ENCODE data around the gene WIZ. TPM values are rescaled to one million over a fixed set of nuclear protein-coding genes. Genes with fewer than 3 reads are reported as not detected.

Gene WIZ
- total and polyA plus RNA-seq, 2 of the 4 experiments (the other 2 are of a cell fraction) = 0.90 to 27.1 TPM

DNA sequence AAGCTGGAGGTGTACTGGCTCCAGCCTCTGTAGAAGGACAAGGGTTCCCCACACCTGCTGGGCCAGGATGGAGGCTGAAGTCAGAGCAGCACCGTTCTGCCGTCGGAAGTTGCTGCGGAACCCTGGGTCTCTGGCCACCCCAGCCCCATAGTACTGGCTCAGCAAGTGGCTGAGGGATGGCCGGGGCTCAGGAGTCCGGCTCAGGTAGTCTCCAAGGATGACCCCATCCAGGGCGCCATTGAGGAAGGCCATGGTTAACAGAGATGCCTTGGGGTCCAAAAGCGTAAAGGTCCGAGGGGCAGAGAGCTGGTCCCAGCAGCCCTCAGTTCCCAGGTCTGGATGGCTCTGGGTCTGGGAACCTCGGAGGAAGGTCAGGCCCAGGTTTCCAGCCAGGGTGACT, 25.9 kb upstream of the WIZ start:
- no peak overlapping the region for H2BK120ac ChIP-seq (ENCODE audit: low read depth, low read length)
- H2BK20ac ChIP-seq (ENCODE audit: low read depth, low read length) = no peak overlapping the region
- H3K36me3 ChIP-seq (ENCODE audit: control insufficient read depth, insufficient read depth, low read length) = no peaks in the 10 kb centered on the region
- no peak overlapping the region for H4K8ac ChIP-seq (ENCODE audit: low read depth in 2 of 2, low read length in 2 of 2)
- no peak overlapping the region for H4K91ac ChIP-seq (ENCODE audit: insufficient read depth, low read depth, low read length)
- no peaks in the 10 kb centered on the region for H3K79me1 ChIP-seq (ENCODE audit: low read depth in 1 of 2, low read length in 2 of 2)
- H3K18ac ChIP-seq (ENCODE audit: low read depth, low read length) = no peak overlapping the region
- H3K4ac ChIP-seq (ENCODE audit: low read depth, low read length) = no peak overlapping the region
- dilution Hi-C loops (cut with HindIII; ENCODE audit: low sequenced_read_pairs, unreplicated experiment) = no loop called here
- in situ Hi-C loops (cut with MboI; ENCODE audit: low sequenced_read_pairs) = no loop called here
- no peaks in the 10 kb centered on the region for H3K9me1 ChIP-seq (ENCODE audit: insufficient read depth, low read length)
- H2BK5ac ChIP-seq (ENCODE audit: low read depth, low read length, poor library complexity, severe bottlenecking) = no peak overlapping the region
- H2AFZ ChIP-seq (replicated peaks; ENCODE audit: low read length, poor library complexity) = no peak overlapping the region
- ChIA-PET CTCF (no interaction called here), POLR2A (ENCODE audit: unreplicated experiment) (no interaction called here)
- no peak overlapping the region for H2AK5ac ChIP-seq (ENCODE audit: low read depth, low read length)
- no peaks in the 10 kb centered on the region for H3K27me3 ChIP-seq (ENCODE audit: control insufficient read depth, insufficient read depth, low read length)
- no peak overlapping the region for H3K23ac ChIP-seq (ENCODE audit: low read depth, low read length)
- H3K4me3 ChIP-seq (ENCODE audit: insufficient read depth, low read depth, low read length) = no peak overlapping the region
- H3K4me1 ChIP-seq (ENCODE audit: control insufficient read depth, insufficient read depth, low read length) = no peaks in the 10 kb centered on the region
- no peak overlapping the region for H4K5ac ChIP-seq (ENCODE audit: low read depth, low read length)
- H2BK15ac ChIP-seq (ENCODE audit: low read depth, low read length) = no peak overlapping the region
- H4K20me1 ChIP-seq (ENCODE audit: insufficient read depth, low read length) = no peaks in the 10 kb centered on the region
- no peak for ATAC-seq (ENCODE audit: low read depth)
- no peak for TF ChIP-seq RFX5 (IDR thresholded peaks at IDR 0.05; ENCODE audit: low read depth, low read length)
- TF ChIP-seq NFE2L2 (IDR thresholded peaks at IDR 0.05; ENCODE audit: low read depth, low read length) = no peak
- TF ChIP-seq, protein P1, sequence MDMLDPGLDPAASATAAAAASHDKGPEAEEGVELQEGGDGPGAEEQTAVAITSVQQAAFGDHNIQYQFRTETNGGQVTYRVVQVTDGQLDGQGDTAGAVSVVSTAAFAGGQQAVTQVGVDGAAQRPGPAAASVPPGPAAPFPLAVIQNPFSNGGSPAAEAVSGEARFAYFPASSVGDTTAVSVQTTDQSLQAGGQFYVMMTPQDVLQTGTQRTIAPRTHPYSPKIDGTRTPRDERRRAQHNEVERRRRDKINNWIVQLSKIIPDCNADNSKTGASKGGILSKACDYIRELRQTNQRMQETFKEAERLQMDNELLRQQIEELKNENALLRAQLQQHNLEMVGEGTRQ (IDR thresholded peaks at IDR 0.05; ENCODE audit: low read depth, low read length) = no peak
- TF ChIP-seq RAD21 (IDR thresholded peaks at IDR 0.05; ENCODE audit: low read length) = no peak
- TF ChIP-seq MXI1 (IDR thresholded peaks at IDR 0.05; ENCODE audit: borderline replicate concordance, low read depth, low read length) = no peak
- TF ChIP-seq MAZ (IDR thresholded peaks at IDR 0.05; ENCODE audit: borderline replicate concordance, low read depth, low read length) = no peak
- no peak for TF ChIP-seq FOS (IDR thresholded peaks at IDR 0.05; ENCODE audit: low read depth, low read length)
- TF ChIP-seq, protein P2, sequence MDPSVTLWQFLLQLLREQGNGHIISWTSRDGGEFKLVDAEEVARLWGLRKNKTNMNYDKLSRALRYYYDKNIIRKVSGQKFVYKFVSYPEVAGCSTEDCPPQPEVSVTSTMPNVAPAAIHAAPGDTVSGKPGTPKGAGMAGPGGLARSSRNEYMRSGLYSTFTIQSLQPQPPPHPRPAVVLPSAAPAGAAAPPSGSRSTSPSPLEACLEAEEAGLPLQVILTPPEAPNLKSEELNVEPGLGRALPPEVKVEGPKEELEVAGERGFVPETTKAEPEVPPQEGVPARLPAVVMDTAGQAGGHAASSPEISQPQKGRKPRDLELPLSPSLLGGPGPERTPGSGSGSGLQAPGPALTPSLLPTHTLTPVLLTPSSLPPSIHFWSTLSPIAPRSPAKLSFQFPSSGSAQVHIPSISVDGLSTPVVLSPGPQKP (IDR thresholded peaks at IDR 0.05; ENCODE audit: borderline replicate concordance, low read depth, low read length) = no peak
- TF ChIP-seq RCOR1 (IDR thresholded peaks at IDR 0.05; ENCODE audit: insufficient replicate concordance, low read length) = no peak
- TF ChIP-seq POLR2A (IDR thresholded peaks at IDR 0.05; ENCODE audit: low read depth, low read length) = no peak
- no peak for TF ChIP-seq MAFK (IDR thresholded peaks at IDR 0.05; ENCODE audit: low read depth, low read length)
- no peak for TF ChIP-seq CHD1 (IDR thresholded peaks at IDR 0.05; ENCODE audit: low read depth, low read length)
- TF ChIP-seq SMC3 (IDR thresholded peaks at IDR 0.05; ENCODE audit: low read depth, low read length) = no peak
- no peak for TF ChIP-seq CEBPB (IDR thresholded peaks at IDR 0.05; ENCODE audit: low read depth, low read length)
- no peak overlapping the region for H3K14ac ChIP-seq (replicated peaks; ENCODE audit: low read depth, low read length)
- no peak overlapping the region for H3K56ac ChIP-seq (ENCODE audit: extremely low read depth, insufficient read depth, low read length)
- DNase-seq = no peak
- no peaks in the 10 kb centered on the region for H3K9me3 ChIP-seq (ENCODE audit: control insufficient read depth, insufficient read depth, low read length)
- intact Hi-C loops (cut with micrococcal nuclease) = no loop called here
- H2AK9ac ChIP-seq (replicated peaks; ENCODE audit: low read depth, low read length, poor library complexity) = no peak overlapping the region
- H3K27ac ChIP-seq (ENCODE audit: insufficient read depth, low read length) = no peak overlapping the region
- no peak overlapping the region for H3K4me2 ChIP-seq (ENCODE audit: low read depth, low read length)
- 67% methylated on average over 8 of the region's 10 CpGs; no CpG with 5 or more reads in 1 of the 2 experiments for WGBS, 2 experiments (ENCODE audit: extremely low coverage in 2 of 2, insufficient read length in 1 of 2)
- BruUV-seq (replicated peaks) = no TSS peak
- no peak overlapping the region for H3K9ac ChIP-seq (ENCODE audit: low read depth, low read length)

Measured in IMR-90 (cell line).